Globus pallidus (tissue), 1 donor: ENCODE measurements around the gene TM4SF4.

Source experiments
- DNase-seq: peaks from one replicate; pipeline ENCODE4 v3.0.0-alpha.2; 2015; ENCODE audit warnings: low spot score

TM4SF4 gene

GRCh38 chr3:149455366-149455765 lies 19.1 kb upstream of the TM4SF4 start:
- DNase-seq = no peak

- DNase-seq = no peak
Observed at GRCh38 chr3:149455989-149456388, 18.5 kb upstream of the TM4SF4 start.

GRCh38 chr3:149459491-149460059 lies 14.9 kb upstream of the TM4SF4 start:
- no peak for DNase-seq

- DNase-seq = no peak
Observed at GRCh38 chr3:149460117-149460516, 14.4 kb upstream of the TM4SF4 start.

GRCh38 chr3:149462051-149462450 lies 12.4 kb upstream of the TM4SF4 start:
- no peak for DNase-seq

- DNase-seq = no peak
Observed at GRCh38 chr3:149462581-149463011, 11.9 kb upstream of the TM4SF4 start.

GRCh38 chr3:149463921-149464320 lies 10.6 kb upstream of the TM4SF4 start:
- no peak for DNase-seq

- DNase-seq = no peak
Observed at GRCh38 chr3:149464542-149465328, 9.8 kb upstream of the TM4SF4 start.

GRCh38 chr3:149465351-149465883 lies 9.1 kb upstream of the TM4SF4 start:
- no peak for DNase-seq

GRCh38 chr3:149466192-149466591 lies 8.3 kb upstream of the TM4SF4 start:
- no peak for DNase-seq

- no peak for DNase-seq
Observed at GRCh38 chr3:149468504-149469212, 5.8 kb upstream of the TM4SF4 start.

- DNase-seq = no peak
Observed at GRCh38 chr3:149470381-149470780, 4.1 kb upstream of the TM4SF4 start.

- DNase-seq = no peak
Observed at GRCh38 chr3:149472030-149472797, 2.3 kb upstream of the TM4SF4 start.

GRCh38 chr3:149473357-149474249 lies 894 bp upstream of the TM4SF4 start:
- no peak for DNase-seq

- DNase-seq = no peak
Observed at GRCh38 chr3:149475451-149476060, 1.1 kb downstream of the TM4SF4 start.

- DNase-seq = no peak
Observed at GRCh38 chr3:149476225-149476624, 1.7 kb downstream of the TM4SF4 start.

- peak; percentile 5 for DNase-seq
Observed at GRCh38 chr3:149479621-149480325, 5.3 kb downstream of the TM4SF4 start.

GRCh38 chr3:149480326-149481017 lies 6.0 kb downstream of the TM4SF4 start:
- peak; percentile 63 for DNase-seq

- DNase-seq = no peak
Observed at GRCh38 chr3:149481056-149481455, 6.6 kb downstream of the TM4SF4 start.
